Activated gamma-delta T cell treated with Interleukin-2 at 50 U/mL for 16 hours (primary cell): ENCODE data around the gene CBLN2.

Experiments
- DNase-seq: peaks from one replicate; pipeline ENCODE4 v3.0.0-alpha.2; 2020

Gene CBLN2

GRCh38 chr18:72544092-72544886 is at the start of gene CBLN2:
Gene CBLN2 (minus strand): TSS chr18:72544342. CDS start chr18:72542160, 2,182 bp downstream.
- no peak for DNase-seq

- no peak for DNase-seq
These were observed 44.2 kb upstream of the CBLN2 start for GRCh38 chr18:72588360-72588759.

DNA sequence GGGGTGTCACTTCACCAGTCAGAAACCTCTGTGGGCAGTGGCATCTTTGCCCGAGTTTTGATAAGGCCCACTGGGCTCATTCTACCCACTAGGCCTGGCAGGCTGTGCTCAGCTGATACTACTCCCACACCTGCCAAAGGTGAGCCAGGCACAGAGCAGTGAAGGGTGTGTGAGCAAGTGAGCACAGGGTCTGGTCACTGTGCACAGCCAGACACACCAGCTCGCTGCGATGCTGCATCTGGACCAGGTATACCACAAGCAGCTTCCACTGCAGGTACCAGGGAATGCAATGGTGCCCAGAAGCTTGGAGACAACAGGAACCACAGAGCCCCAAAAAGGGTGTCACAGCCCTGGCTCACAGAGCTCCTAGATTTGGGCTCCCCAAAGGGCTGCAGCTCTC is 40.6 kb upstream of the CBLN2 start:
- DNase-seq, result no peak

DNA sequence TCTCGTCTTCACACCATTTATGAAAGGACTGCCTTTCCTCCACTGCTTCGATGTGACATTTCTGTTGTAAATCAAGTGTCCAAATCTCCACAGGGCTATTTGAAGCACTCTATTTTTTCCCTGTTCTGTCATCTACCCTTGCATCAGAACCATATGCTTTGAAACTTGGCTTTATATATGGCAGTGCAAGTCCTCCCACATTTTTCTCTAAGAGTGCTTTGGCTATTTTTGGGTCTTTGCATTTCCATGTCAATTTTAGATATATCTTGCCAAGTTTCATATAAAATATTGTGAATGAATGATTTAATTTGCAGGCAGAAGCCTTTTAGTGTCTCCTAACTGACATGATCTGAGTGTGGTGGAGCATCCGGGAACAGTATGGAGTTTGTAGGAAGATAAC is 37.8 kb upstream of the CBLN2 start:
- DNase-seq, result no peak

DNA sequence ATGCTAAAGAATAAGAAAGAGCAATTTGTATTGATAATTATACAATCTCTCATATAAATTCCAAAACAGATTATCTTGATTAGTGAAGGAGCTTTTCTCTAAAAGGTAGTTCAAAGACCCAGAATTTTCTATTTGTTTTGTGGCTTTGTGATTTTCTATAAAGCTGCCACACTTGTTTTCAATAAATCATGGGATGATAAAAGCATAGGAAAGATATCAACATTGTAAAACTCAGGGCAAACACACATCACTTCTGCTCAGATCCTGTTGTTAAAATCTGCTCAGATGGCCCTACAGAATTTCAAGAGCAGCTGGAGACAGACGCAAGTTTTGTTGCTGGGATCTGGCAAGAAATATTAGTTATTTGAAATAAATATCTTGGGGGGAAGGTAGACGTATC is 28.8 kb upstream of the CBLN2 start:
- no peak for DNase-seq

DNA sequence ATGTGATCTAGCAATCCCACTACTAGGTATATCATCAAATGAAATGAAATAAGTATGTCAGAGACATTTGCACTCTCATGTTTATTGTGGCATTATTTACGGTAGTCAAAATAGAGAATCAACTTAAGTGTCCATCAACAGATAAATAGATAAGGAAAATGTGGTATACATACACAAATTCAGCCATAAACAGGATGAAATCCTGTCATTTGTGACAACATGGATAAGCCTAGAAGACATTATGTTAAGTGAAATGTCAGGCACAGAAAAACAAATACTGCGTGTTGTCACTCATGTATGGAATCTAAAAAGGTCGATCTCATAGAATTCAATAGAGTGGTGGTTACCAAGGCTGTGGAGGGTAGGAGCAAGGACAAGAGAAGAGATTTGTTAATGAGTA is 22.1 kb upstream of the CBLN2 start:
- no peak for DNase-seq

DNA sequence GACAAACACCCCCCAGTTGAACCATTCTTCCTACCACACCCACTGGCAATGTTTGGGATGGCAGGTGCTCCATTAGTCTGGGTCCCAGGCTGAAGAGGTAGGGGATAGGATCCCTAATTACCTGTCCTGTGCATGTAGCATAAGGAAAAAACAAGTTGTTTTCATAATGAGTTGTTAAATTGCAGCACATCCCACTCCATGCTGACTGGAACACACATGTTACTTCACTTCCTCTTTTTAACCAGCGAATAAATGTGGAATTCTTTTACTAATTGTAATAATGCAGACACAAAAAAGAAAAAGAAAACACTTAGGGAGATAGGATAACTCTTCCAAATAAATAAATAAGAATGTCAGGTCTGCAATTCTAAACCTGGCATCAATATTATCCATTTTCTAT is 11.8 kb upstream of the CBLN2 start:
- no peak for DNase-seq

GRCh38 chr18:72555101-72555500 is 11.0 kb upstream of the CBLN2 start:
- no peak for DNase-seq

DNA sequence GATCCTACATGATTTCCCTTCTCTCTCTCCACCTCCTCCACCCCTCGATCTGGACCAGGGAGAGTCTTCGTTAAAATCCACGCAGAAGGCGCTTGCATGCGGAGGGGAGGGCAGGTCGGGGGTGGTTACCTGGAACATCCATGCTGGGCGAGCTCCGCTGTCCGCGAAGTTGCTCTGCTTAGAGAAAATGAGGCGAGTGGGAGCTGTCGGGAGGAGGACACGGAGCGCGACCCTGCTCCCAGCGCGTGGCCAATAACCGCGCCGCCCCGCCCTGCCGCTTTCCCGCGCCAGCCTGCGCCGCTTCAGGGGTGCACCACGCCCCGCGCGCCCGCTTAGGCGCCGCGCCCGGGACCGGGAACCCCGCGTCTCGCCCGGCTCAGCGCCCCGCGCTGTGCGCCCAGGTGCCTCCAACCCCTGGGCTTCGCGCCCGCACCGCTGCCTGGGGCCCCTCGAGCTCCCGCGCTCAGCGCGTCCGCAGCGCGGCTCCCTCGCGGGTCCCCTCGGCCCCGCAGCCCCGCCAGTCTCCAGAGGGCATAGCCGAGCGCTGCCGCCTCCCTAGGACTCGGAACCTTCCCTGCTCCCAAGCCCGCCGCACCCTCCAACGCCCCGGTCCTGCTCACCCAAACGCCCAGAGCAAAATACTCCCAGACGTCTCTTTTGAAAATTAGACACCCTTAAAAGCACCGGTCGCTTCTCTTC is 636 bp downstream of the CBLN2 start:
- no peak for DNase-seq

DNA sequence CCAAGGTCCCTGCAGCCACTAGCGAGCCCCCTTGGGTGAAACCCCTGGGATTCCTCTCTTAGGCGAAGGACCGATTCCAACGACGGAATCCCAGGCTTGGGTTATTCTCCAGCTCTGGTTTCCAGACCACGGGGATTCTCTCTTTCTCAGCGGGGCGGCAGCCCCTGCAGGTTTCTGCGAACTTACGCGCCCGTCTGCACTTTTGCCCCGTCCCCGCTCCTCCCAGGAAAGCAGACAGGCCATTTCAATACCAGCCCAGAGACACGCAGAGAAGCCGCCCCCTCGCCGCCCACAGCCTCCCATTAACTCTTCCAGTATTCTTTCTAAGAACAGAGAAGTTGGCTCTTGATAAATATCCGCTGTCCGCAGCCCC is 1.2 kb downstream of the CBLN2 start:
- no peak for DNase-seq

- DNase-seq, result no peak
These were observed 1.8 kb downstream of the CBLN2 start for GRCh38 chr18:72542342-72542741.

DNA sequence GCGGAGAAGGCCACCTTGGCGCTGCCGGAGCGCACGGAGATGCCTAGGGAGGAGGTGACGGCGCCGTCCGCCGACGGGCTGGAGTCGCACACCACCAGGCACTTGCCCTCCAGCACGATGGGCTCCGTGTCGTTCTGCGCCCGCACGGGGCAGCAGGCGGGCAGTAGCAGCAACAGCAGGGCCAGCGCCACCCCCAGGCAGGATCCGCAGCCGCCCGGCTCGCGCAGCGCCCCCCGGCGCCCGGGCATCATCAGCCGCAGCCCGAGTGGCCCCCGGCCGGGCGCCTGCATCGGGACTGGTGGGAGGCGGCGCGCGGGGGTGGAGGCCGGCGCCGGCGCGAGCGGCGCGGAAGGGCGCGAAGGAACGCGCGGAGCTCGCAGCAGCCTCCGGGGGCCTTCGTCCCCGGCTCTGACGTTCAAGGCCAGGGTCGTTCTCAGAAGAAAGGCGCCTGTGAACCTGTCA is 2.2 kb downstream of the CBLN2 start:
- no peak for DNase-seq

GRCh38 chr18:72539901-72540300 is 4.2 kb downstream of the CBLN2 start:
- no peak for DNase-seq

GRCh38 chr18:72530622-72531021 is 13.5 kb downstream of the CBLN2 start:
- DNase-seq, result no peak

DNA sequence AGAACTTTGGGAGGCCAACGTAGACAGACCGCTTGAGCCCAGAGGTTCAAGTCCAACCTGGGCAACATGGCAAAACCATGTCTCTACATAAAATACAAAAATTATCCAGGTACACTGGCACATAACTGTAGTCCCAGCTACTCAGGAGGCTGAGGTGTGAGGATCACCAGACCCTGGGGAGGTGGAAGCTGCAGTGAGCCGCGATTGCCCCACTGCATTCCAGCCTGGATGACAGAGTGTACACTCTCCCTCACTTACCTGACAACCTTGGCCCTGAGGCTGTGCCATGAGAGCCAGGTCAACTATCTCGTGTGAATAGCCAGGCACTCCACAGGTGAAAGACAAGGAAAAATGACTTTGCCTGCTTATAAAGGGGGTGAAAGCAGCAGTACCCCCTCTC is 39.3 kb downstream of the CBLN2 start:
- no peak for DNase-seq

GRCh38 chr18:72502671-72503431 is 41.3 kb downstream of the CBLN2 start:
- DNase-seq, result no peak

DNA sequence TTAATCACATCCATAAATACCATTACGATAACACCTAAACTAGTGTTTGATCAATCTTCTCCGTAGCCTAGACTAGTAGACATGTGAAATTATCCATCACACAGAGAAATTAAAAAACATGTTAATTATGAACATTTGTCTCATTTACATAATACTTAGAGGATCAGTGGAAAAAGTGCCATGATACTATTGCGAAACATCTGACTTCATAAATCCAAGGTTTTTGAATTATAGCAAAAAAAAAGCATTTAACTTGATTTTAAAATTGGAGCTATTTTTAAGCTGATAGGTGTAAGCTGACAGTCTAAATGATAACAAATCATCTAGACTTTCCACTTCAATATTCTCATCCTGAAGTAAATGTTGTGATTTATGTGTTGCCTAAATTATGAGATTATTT is 51.6 kb downstream of the CBLN2 start:
- no peak for DNase-seq
